Gastroesophageal sphincter (tissue), 3 donors: ENCODE data around the gene TMEM45A.

ENCODE experiments used
- CTCF ChIP-seq, 4 experiments: fragments of 200-600 bp in 2 of 4; fragments of 450-650 bp in 2 of 4; sonication (generic) in 1 of 4; IDR thresholded peaks; one replicate each; pipeline ENCODE4 v1.5.1; 2017 to 2019; ENCODE audit warnings: antibody characterized with exemption in 4 of 4, mild to moderate bottlenecking in 2 of 4, moderate library complexity in 2 of 4
- POLR2A ChIP-seq, 2 donors: fragments of 450-650 bp; IDR thresholded peaks; one replicate each; pipeline ENCODE4 v1.6.1; 2017; ENCODE audit warnings: antibody characterized with exemption in 2 of 2, mild to moderate bottlenecking in 2 of 2, moderate library complexity in 1 of 2
- POLR2AphosphoS5 ChIP-seq: sonication (generic); formaldehyde crosslinking; IDR thresholded peaks from one replicate; pipeline ENCODE4 v1.6.1; 2017; ENCODE audit warnings: antibody characterized with exemption

DNA sequence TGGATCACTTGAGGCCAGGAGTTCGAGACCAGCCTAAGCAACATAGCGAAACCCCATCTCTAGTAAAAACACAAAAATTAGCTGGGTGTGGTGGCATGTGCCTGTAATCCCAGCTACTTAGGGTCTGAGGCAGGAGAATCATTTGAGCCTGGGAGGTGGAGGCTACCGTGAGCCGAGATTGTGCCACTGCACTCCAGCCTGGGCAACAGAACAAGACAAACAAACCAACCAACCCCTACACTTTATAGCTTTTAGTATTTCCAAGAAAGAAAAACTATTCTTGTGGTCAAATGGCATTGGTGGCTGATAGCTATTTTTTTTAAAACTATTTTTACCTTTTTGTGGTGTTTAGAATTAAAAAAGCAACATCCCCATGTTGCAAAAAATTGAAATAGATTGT is 7.2 kb downstream of the TMEM45A start:
- TF ChIP-seq POLR2AphosphoS5 (no peak), CTCF (IDR thresholded peaks at IDR 0.05) (no peak), POLR2A (IDR thresholded peaks at IDR 0.05) (no peak)
